Measurements from ENCODE around the gene CFAP61. TPM values are rescaled to one million over a fixed set of nuclear protein-coding genes. Genes with fewer than 3 reads are reported as not detected.

CFAP61 gene
- total and polyA plus RNA-seq, 2 donors from 2014 or later: 0.58 to 2.6 TPM

DNA sequence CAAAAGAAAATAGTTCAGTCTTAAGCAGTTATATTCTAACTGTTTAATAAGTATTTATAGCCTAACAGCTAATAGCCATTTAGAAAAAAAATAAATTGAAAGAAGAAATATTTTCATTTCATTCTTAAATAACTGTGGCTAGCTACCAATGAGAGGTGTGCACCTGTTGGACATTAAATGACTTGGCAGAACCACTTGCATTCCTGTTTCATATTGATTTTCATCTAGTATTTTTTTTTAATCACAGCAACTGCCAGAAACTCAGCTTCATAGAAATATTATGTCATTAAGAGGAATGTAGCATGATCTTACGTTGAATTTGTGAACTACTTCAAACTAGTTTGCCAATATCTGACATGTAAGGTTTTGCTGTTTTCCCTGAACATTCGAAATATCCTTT is 25.0 kb upstream of the CFAP61 start:
- no peaks in the 10 kb centered on the region for H3K27me3 ChIP-seq (ENCODE audit: control insufficient read depth, insufficient read depth, low read length)
- intact Hi-C loops (cut with DNase I): no loop called here
- TF ChIP-seq CTCF (IDR thresholded peaks at IDR 0.05; ENCODE audit: borderline replicate concordance, extremely low read depth, insufficient read depth): no peak
- no peak overlapping the region for H3K9ac ChIP-seq (ENCODE audit: low read length in 3 of 3)
- H3K36me3 ChIP-seq (ENCODE audit: control insufficient read depth in 2 of 3, insufficient read depth in 3 of 3, low read length in 3 of 3): peaks cover 5 to 17% (median 7%) of the 10 kb centered on the region in 3 donors
- H3K4me3 ChIP-seq (ENCODE audit: low read length in 3 of 3): no peak overlapping the region
- no peaks in the 10 kb centered on the region for H3K4me1 ChIP-seq (ENCODE audit: control insufficient read depth in 2 of 3, insufficient read depth in 2 of 3, low read depth in 1 of 3, low read length in 3 of 3)
- no peaks in the 10 kb centered on the region for H3K9me3 ChIP-seq (ENCODE audit: control insufficient read depth in 2 of 3, insufficient read depth in 1 of 3, low read length in 3 of 3)
- DNase-seq (peak in 1 of 5 donors; percentile 13), FAIRE-seq (no peak)
- no peak overlapping the region for H3K27ac ChIP-seq (ENCODE audit: low read depth in 2 of 2, low read length in 2 of 2)

- TF ChIP-seq CTCF (IDR thresholded peaks at IDR 0.05; ENCODE audit: borderline replicate concordance, extremely low read depth, insufficient read depth): no peak
- Histone ChIP-seq H3K4me1 (ENCODE audit: control insufficient read depth in 2 of 3, insufficient read depth in 2 of 3, low read depth in 1 of 3, low read length in 3 of 3) (peaks cover 0 to 5% (median 4%) of the 10 kb centered on the region in 3 donors), H3K27me3 (ENCODE audit: control insufficient read depth, insufficient read depth, low read length) (no peaks in the 10 kb centered on the region), H3K36me3 (ENCODE audit: control insufficient read depth in 2 of 3, insufficient read depth in 3 of 3, low read length in 3 of 3) (peaks cover 12 to 46% (median 25%) of the 10 kb centered on the region in 3 donors), H3K9ac (ENCODE audit: low read length in 3 of 3) (no peak overlapping the region), H3K9me3 (ENCODE audit: control insufficient read depth in 2 of 3, insufficient read depth in 1 of 3, low read length in 3 of 3) (no peaks in the 10 kb centered on the region), H3K27ac (ENCODE audit: low read depth in 2 of 2, low read length in 2 of 2) (no peak overlapping the region), H3K4me3 (ENCODE audit: low read length in 3 of 3) (no peak overlapping the region)
- FAIRE-seq: no peak
- DNase-seq: no peak
- intact Hi-C loops (cut with DNase I): no loop called here
Observed at GRCh38 chr20:20031790-20032189, 20.5 kb upstream of the CFAP61 start.

- peaks cover 0 to 16% (median 16%) of the 10 kb centered on the region in 3 donors for H3K4me1 ChIP-seq (ENCODE audit: control insufficient read depth in 2 of 3, insufficient read depth in 2 of 3, low read depth in 1 of 3, low read length in 3 of 3)
- DNase-seq (no peak), FAIRE-seq (no peak)
- peaks cover 16 to 56% (median 38%) of the 10 kb centered on the region in 3 donors for H3K36me3 ChIP-seq (ENCODE audit: control insufficient read depth in 2 of 3, insufficient read depth in 3 of 3, low read length in 3 of 3)
- H3K27me3 ChIP-seq (ENCODE audit: control insufficient read depth, insufficient read depth, low read length): no peaks in the 10 kb centered on the region
- no peaks in the 10 kb centered on the region for H3K9me3 ChIP-seq (ENCODE audit: control insufficient read depth in 2 of 3, insufficient read depth in 1 of 3, low read length in 3 of 3)
- intact Hi-C loops (cut with DNase I): no loop called here
- H3K27ac ChIP-seq (ENCODE audit: low read depth in 2 of 2, low read length in 2 of 2): no peak overlapping the region
- TF ChIP-seq CTCF (IDR thresholded peaks at IDR 0.05; ENCODE audit: borderline replicate concordance, extremely low read depth, insufficient read depth): no peak
- H3K9ac ChIP-seq (ENCODE audit: low read length in 3 of 3): no peak overlapping the region
- no peak overlapping the region for H3K4me3 ChIP-seq (ENCODE audit: low read length in 3 of 3)
Observed at GRCh38 chr20:20034486-20034885, 17.8 kb upstream of the CFAP61 start.

- Histone ChIP-seq H3K27ac (ENCODE audit: low read depth in 2 of 2, low read length in 2 of 2) (no peak overlapping the region), H3K4me3 (ENCODE audit: low read length in 3 of 3) (no peak overlapping the region), H3K4me1 (ENCODE audit: control insufficient read depth in 2 of 3, insufficient read depth in 2 of 3, low read depth in 1 of 3, low read length in 3 of 3) (peaks cover 0 to 16% (median 16%) of the 10 kb centered on the region in 3 donors), H3K9me3 (ENCODE audit: control insufficient read depth in 2 of 3, insufficient read depth in 1 of 3, low read length in 3 of 3) (no peaks in the 10 kb centered on the region), H3K27me3 (ENCODE audit: control insufficient read depth, insufficient read depth, low read length) (no peaks in the 10 kb centered on the region), H3K36me3 (ENCODE audit: control insufficient read depth in 2 of 3, insufficient read depth in 3 of 3, low read length in 3 of 3) (peaks cover 16 to 69% (median 53%) of the 10 kb centered on the region in 3 donors), H3K9ac (ENCODE audit: low read length in 3 of 3) (no peak overlapping the region)
- FAIRE-seq: no peak
- intact Hi-C loops (cut with DNase I): no loop called here
- TF ChIP-seq CTCF (IDR thresholded peaks at IDR 0.05; ENCODE audit: borderline replicate concordance, extremely low read depth, insufficient read depth): no peak
- no peak for DNase-seq
Observed at GRCh38 chr20:20036756-20037155, 15.6 kb upstream of the CFAP61 start.

Measured in kidney (tissue), 14 donors.